IPS-NIHi7 (cell line): ENCODE data around the gene TUBG1.
"Not testable (repeated sequence)": the region's sequence is repeated elsewhere in the genome, so short reads cannot be mapped to it uniquely, and the experiment has no call there.

ENCODE experiments used
- DNase-seq: peaks from one replicate; pipeline ENCODE4 v3.0.0; 2012; ENCODE audit warnings: mixed read lengths; ENCODE audit errors: extremely low spot score

Gene TUBG1

GRCh38 chr17:42578282-42578869, 31.1 kb upstream of the TUBG1 start:
- peak; percentile 94 for DNase-seq

- DNase-seq, result no peak
These were observed 29.5 kb upstream of the TUBG1 start for GRCh38 chr17:42579794-42580551.

- DNase-seq, result no peak
These were observed 27.7 kb upstream of the TUBG1 start for GRCh38 chr17:42581744-42582270.

DNA sequence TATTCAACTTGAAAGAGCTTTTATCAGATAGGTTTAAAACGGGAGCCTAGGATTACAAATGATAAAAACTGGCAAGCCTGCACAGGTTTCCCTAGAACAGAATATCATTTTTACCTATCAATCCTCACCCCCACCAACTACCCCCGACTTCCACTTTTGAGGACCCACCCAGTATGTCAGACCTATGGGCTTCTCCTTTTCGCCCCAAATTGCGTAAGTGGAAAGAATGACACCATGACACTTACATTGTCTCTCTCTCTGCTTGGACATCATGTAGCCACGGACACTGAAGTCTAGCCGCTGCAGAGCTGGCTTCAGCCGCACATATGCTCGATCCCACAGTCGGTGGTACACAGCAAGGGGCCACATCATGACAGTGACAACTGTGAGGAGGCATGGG, 24.6 kb upstream of the TUBG1 start:
- no peak for DNase-seq

DNA sequence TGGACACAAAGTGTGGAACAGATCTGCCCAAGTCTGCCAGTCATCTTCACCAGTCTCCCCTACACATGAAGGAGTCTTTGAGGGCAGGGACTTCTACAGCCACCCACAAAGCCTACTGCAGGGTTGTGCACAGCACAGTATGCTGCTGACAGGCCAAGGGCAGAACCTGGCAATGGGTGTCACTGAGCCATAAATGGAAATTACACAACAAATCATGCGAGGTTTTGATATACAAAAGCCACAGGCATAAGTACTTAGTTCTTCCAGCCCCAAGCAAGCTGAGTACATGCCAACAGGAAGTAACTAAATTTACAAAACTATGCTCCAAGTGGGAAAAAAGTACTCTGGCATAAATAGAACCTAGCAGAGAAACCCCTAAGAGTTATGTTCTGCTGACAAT, 24.1 kb upstream of the TUBG1 start:
- DNase-seq, result no peak

DNA sequence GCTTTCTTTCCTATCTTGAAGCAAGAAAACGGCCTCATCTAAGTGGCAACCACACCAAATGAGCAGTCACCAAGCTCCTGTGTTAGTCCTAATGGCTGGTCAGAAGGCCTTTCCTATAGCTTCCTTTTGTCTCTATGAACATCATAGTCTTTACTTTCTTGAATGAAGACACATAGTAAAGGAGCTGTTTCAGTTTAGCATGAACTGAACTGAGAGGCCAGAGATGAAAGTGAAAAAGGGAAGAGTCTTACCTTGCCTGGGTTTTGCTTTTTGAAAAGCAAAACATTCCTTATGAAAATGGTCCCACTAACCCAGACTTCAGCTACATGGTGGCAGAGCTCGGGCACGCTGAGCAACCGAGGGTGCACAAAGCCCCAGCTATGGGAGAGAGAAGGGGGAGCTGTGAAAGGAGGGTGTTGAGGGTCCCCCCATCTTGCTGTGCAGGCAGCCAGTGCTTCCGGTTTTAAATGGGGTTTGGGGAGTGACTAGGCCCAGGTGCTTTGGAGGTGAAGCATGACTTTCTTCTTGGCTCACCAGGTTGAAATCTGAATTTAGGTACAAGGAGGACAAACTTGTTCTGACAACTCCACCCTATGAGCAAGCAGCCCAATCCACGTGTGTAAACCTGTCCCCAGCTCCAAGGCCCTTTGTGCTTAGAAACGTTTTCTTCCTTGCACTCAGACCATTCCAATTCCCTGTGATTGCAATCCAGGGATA, 22.8 kb upstream of the TUBG1 start:
- DNase-seq, result no peak

GRCh38 chr17:42590886-42591285, 18.6 kb upstream of the TUBG1 start:
- no peak for DNase-seq

GRCh38 chr17:42591411-42591810, 18.1 kb upstream of the TUBG1 start:
- no peak for DNase-seq

GRCh38 chr17:42596386-42596785, 13.1 kb upstream of the TUBG1 start:
- DNase-seq, result no peak

GRCh38 chr17:42598905-42599304, 10.6 kb upstream of the TUBG1 start:
- no peak for DNase-seq

DNA sequence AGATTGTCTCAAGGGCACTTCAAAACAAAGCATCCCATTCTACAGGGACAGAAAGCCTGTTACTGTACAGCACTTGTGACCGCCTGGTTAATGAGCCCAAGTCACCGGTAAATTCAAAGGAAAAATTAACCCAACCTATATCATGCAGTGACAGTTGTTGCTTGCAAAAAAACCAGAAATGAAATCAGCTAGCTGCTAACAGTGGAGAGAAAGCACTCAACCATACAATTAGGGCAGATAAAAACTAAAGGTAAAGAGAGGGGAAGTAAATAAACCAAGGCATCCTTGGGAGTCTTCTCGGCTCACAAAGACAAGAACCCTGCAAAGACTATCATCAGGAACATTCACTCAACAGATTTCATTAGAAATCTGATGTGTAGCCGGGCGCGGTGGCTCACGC, 6.2 kb upstream of the TUBG1 start:
- DNase-seq, result no peak

DNA sequence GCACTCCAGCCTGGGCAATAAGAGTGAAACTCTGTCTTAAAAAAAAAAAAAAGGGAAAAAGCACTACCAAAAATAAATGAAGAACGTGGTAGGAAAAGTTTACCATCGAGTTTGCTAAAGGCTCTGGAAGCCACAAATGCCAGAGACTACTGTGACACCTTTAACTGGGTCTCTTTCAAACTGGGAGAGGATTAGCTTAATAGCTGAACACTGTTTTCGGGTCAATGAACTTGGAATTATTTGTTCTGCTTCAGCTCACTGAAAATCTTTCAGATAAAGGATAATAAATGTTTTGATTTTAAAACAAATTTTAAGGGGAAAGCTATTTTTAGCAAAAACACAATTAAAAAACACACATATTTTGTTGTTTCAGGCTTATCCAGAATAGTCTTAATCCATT, 1.7 kb upstream of the TUBG1 start:
- no peak for DNase-seq

- DNase-seq, result no peak
These were observed 940 bp upstream of the TUBG1 start for GRCh38 chr17:42608305-42609181.

DNA sequence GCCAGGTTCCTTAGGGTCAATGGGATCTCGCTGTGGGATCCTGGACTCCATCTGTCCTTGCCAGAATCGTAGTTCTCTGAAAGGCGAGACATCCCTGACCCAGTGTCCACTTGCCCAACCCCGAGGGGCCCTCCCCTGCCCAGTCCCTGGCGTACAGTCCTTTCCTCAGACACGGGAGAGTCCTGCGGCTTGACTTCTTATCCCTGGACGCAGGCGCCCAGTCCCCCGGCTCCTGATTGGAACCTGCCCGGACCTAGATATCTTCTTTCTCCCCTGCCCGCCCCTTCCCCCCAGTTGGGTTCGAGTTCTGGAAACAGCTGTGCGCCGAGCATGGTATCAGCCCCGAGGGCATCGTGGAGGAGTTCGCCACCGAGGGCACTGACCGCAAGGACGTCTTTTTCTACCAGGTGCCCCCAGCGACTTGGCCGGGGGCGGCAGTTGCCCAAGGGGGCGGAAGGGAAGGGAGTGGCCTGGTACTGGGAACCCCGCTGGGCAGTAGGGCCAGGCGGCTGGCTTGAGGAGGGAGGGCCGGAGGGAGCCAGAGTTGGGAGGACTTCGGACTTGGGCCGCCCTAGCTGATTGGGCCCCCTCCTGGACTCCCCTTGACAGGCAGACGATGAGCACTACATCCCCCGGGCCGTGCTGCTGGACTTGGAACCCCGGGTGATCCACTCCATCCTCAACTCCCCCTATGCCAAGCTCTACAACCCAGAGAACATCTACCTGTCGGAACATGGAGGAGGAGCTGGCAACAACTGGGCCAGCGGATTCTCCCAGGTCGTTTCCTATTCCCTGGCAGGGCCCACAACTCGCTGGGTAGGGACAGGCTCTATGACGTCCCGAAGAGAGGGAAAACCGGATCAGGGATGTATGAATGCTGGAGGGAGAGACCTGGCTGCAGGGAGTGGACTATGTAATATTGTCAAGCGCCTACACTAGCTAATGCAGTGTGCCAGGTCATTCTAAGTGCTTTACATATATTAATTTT, 625 bp downstream of the TUBG1 start:
- DNase-seq, result peak; percentile 27

GRCh38 chr17:42612013-42612412, 2.5 kb downstream of the TUBG1 start:
- no peak for DNase-seq

DNA sequence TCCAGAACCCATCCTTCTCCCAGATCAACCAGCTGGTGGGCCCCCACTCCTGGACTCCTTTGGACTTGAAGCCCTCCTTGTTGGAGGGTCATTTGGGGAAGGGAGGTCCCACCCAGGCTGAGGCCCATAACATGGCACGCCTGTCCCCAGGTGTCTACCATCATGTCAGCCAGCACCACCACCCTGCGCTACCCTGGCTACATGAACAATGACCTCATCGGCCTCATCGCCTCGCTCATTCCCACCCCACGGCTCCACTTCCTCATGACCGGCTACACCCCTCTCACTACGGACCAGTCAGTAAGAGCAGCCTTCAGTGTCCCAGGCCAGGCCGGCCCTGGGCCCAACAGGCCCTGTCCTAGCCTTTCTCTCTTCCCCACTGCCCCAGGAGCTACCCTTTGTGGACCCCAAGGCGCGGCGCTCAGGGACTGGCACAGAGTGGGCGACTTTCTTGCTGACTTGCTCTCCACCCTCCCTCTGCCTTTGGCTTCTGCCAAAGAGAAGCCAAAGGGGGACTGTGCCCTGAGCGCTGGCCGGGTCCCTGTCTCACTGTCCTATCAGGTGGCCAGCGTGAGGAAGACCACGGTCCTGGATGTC, 4.3 kb downstream of the TUBG1 start:
- no peak for DNase-seq

- DNase-seq, result no peak
These were observed 8.5 kb downstream of the TUBG1 start for GRCh38 chr17:42617956-42618431.

GRCh38 chr17:42618442-42619150, 9.1 kb downstream of the TUBG1 start:
- peak; percentile 86 for DNase-seq

DNA sequence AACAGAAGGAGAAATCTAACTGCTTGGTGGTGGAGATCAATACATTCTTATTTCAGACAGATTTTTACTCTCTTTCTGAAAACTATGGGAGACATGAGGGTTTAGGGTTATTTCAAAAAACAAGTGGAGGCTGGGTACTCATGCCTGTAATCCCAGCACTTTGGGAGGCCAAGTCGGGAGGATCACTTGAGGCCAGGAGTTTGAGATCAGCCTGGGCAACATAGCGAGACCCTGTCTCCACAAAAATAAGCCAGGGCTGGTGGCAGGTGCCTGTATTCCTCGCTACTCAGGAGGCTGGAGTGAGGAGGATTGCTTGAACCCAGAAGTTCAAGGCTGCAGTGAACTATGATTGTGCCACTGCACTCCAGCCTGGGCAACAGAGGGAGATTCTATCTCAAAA, 12.5 kb downstream of the TUBG1 start:
- not testable (repeated sequence) for DNase-seq
